Panc1 (cell line): ENCODE data around the gene GALNT13.

Experiments used
- CTCF ChIP-seq: fragments of 450-650 bp; IDR thresholded peaks from 2 replicates; pipeline ENCODE4 v1.5.1; 2017; ENCODE audit warnings: mild to moderate bottlenecking
- POLR2AphosphoS5 ChIP-seq: IDR thresholded peaks from 2 replicates; pipeline ENCODE4 v1.6.1; 2012; ENCODE audit warnings: mild to moderate bottlenecking, low read depth, low read length, moderate library complexity
- REST ChIP-seq, 2 experiments: IDR thresholded peaks; 2 replicates each; pipeline ENCODE4 v1.6.1; 2011 to 2012; ENCODE audit warnings: low read depth in 2 of 2, control low read depth in 1 of 2, low read length in 1 of 2, mild to moderate bottlenecking in 1 of 2, moderate library complexity in 1 of 2; ENCODE audit not compliant: insufficient read depth in 1 of 2
- TCF7L2 ChIP-seq: IDR thresholded peaks from 2 replicates; pipeline ENCODE4 v1.6.1; 2011; ENCODE audit warnings: mild to moderate bottlenecking, low read depth, low read length, inconsistent platforms

GRCh38 chr2:153967248-153967973 lies 95.7 kb downstream of the GALNT13 start:
- no peak for TF ChIP-seq CTCF
- no peak for TF ChIP-seq REST (IDR thresholded peaks at IDR 0.05; ENCODE audit: insufficient read depth in 1 of 2, low read depth in 2 of 2, low read length in 1 of 2)
- no peak for TF ChIP-seq POLR2AphosphoS5
- no peak for TF ChIP-seq TCF7L2
